GM18873 (cell line): ENCODE data around the gene ELAC2.

Experiments used
- ATAC-seq: cut with Tn5 transposase; IDR thresholded peaks from one replicate; pipeline ENCODE4 v1.9.1; 2021; ENCODE audit warnings: mild to moderate bottlenecking, moderate library complexity, moderate number of reproducible peaks; ENCODE audit not compliant: unreplicated experiment, low FRiP score

ELAC2 gene

GRCh38 chr17:12963505-12963904 lies 54.3 kb downstream of the ELAC2 start:
- ATAC-seq = no peak

- ATAC-seq = no peak
Measured at GRCh38 chr17:12961655-12962054, 56.2 kb downstream of the ELAC2 start.

- ATAC-seq = no peak
Measured at GRCh38 chr17:12959441-12959840, 58.4 kb downstream of the ELAC2 start.

GRCh38 chr17:12958786-12959185 lies 59.0 kb downstream of the ELAC2 start:
- ATAC-seq = no peak

DNA sequence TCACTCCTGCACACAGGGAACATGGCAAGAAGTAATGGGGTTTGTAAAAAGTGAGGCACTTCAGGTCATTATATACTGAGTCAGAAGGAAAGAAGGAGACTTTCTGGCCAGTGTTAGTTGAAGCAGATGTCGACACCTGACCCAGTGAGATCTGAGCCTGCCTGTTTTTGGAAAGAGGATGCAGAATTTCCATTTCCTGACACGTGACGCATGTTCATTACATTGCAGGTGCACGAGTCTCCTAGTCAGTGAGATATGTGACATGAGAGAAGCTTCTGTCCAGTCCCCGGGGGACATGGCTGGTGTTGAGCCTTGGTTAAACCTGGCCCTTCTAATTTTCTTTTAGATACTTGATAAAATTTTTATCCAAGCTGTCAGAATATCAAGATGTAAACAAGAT lies 62.3 kb downstream of the ELAC2 start:
- ATAC-seq = no peak

DNA sequence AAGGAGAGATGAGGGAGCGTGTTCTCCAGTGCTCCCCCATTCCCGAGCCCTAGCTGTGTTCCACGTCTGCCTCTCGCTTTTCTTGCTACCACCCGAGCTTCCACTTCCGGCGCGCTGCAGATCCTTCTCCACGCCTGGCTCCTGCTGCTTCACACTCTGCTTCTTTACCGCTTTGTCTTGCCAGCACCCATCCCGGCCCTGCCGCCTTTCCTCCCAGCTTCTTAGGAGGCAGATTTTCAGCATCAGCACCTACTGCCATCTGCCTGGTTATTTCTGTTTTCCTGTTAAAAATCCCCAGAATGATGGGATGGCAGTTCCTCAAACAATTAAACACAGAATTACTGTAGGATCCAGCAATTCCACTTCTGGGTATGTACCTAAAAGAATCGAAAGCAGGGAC lies 64.7 kb downstream of the ELAC2 start:
- no peak for ATAC-seq

GRCh38 chr17:12952012-12952411 lies 65.8 kb downstream of the ELAC2 start:
- ATAC-seq = no peak

DNA sequence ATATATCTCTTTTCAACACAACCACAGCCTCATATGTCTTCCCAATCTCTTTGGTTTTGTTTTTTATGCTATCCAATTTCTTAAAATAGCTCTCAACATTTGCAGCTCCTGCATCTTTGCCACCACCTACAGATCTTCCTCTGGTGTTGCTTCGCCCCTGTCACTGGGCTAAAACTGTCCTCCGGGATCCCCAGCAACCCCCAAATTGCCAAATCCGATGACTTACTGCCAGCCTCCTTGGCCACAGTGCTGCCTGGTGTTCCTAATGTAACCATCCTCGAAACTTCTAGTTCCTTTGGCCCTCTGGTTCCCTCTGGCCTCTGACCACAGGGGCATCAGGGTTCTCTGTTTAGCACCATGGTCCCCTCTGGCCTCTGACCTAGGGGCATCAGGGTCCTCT lies 70.8 kb downstream of the ELAC2 start:
- no peak for ATAC-seq
